ENCODE data around the gene DHH. TPM values are rescaled to one million over a fixed set of nuclear protein-coding genes. Genes with fewer than 3 reads are reported as not detected.

Gene DHH
- total RNA-seq, 2 experiments from 2014 or later = 0.06 to 0.17 TPM

DNA sequence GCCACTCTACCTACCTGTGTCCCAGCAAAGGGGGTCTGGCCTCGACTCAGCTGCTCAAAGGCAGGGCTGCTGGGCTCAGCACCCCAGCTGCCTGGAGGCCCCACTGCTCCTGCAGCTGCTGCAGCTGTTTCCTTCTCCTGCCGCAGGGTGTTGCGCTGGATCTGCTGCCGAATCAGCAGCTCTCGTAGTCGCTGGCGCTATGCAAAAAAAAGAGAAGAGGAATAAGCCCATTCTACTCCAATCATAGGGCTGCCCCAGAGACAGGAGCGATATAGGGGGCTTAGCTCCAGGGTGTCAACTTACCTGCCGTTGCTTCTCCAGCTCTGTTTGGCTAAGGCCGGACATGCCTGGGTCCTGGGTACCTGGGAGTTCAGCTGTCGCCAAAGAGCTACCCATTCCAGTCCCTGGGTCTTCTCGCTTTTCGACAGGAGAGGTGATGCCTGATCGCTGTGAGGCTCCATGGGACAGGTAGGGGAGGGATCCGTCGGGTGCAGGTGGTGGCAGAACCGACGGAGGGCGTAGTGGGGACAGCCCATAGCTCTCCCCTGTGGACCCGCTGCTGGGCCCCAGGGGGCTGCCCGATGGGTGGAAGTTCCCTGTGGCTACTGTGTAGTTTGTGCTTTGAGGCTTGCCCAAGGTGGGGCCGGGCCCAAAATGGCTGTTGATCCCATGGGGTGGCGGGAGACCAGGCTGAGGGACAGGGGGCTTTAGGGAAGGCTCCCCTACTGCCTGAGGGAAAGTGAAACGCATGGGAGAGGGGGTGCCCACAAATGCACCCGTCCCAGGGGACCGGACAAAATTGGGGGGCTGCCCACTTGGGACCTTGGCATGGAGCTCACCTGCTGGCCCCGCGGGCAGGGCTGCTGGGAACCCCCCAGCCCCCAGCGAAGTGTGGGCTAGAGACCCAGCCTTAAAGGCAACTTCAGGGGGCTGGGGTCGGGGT, 54.9 kb downstream of the DHH start:
- no peak overlapping the region for H3K4me3 ChIP-seq (ENCODE audit: low read depth, low read length, poor library complexity, severe bottlenecking)
- DNase-seq (ENCODE audit: low spot score) = no peak
- TF ChIP-seq, protein P1, sequence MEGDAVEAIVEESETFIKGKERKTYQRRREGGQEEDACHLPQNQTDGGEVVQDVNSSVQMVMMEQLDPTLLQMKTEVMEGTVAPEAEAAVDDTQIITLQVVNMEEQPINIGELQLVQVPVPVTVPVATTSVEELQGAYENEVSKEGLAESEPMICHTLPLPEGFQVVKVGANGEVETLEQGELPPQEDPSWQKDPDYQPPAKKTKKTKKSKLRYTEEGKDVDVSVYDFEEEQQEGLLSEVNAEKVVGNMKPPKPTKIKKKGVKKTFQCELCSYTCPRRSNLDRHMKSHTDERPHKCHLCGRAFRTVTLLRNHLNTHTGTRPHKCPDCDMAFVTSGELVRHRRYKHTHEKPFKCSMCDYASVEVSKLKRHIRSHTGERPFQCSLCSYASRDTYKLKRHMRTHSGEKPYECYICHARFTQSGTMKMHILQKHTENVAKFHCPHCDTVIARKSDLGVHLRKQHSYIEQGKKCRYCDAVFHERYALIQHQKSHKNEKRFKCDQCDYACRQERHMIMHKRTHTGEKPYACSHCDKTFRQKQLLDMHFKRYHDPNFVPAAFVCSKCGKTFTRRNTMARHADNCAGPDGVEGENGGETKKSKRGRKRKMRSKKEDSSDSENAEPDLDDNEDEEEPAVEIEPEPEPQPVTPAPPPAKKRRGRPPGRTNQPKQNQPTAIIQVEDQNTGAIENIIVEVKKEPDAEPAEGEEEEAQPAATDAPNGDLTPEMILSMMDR (conservative IDR thresholded peaks at IDR 0.05; ENCODE audit: low read length) = no peak
- TF ChIP-seq EZH2phosphoT487 (IDR thresholded peaks at IDR 0.05; ENCODE audit: borderline replicate concordance, low read depth, low read length) = no peak
- POLR2A ChIA-PET = interaction anchor here (0.6 kb wide), 1 partner anchor 19 kb away, joined by 7 read pairs; no protein-coding TSS in a partner anchor
- no peak overlapping the region for H3K27ac ChIP-seq (ENCODE audit: low read depth, low read length, poor library complexity, severe bottlenecking)
- peaks cover 97% of the 10 kb centered on the region for H3K36me3 ChIP-seq (ENCODE audit: insufficient read depth, low read length)
- no peak overlapping the region for H3K4me2 ChIP-seq (ENCODE audit: low read length)
- no peak overlapping the region for H2AFZ ChIP-seq (ENCODE audit: low read length)
- CTCF ChIA-PET (ENCODE audit: unreplicated experiment) = no interaction called here
- H3K79me2 ChIP-seq (ENCODE audit: insufficient read depth, low read depth, low read length) = no peaks in the 10 kb centered on the region
- no peaks in the 10 kb centered on the region for H3K9me2 ChIP-seq (ENCODE audit: insufficient read depth, low read length)
- intact Hi-C loops (cut with micrococcal nuclease; ENCODE audit: unreplicated experiment) = no loop called here
- H3K4me1 ChIP-seq (ENCODE audit: insufficient read depth, low read length, poor library complexity, severe bottlenecking) = no peaks in the 10 kb centered on the region
- H3K9me3 ChIP-seq (ENCODE audit: low read length) = no peaks in the 10 kb centered on the region
- BruUV-seq (replicated peaks) = no TSS peak
- H4K20me1 ChIP-seq (ENCODE audit: insufficient read depth, low read length) = no peaks in the 10 kb centered on the region

DNA sequence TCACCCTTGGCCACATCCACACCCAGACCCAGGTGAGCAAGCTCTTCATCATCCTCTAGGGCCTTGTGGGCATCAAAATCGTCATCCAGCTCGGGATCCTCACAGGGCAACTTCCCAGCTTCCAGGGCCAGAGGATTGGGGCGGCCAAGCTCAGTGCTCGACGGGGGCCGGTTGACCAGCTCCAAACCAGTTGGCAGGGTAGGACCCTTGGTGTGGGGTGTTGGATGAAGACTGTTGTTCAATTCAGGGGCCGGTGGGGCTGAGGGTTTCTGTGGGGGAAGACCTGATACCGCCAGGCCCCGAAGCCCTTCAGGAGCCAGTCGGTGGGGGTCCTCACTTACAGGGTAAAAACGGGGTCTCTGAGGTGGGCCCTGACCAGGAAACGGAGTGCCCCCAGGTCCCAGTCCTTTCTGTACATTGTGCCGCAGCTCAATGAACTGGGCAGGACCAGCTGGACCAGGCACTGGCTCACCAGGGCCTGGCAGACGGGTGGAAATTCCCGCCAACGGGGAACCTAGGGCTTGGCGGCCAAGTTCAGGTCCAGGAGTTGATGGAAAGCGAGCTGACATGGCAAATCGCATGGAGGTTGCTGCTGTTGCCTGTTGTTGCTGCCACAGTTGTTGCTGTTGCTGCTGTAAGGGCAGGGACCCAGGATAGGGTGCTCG, 56.2 kb downstream of the DHH start:
- H2AFZ ChIP-seq (ENCODE audit: low read length) = no peak overlapping the region
- DNase-seq (ENCODE audit: low spot score) = no peak
- no peak overlapping the region for H3K27ac ChIP-seq (ENCODE audit: low read depth, low read length, poor library complexity, severe bottlenecking)
- TF ChIP-seq, protein P1 (conservative IDR thresholded peaks at IDR 0.05; ENCODE audit: low read length) = no peak
- no peak for TF ChIP-seq EZH2phosphoT487 (IDR thresholded peaks at IDR 0.05; ENCODE audit: borderline replicate concordance, low read depth, low read length)
- no peaks in the 10 kb centered on the region for H3K9me3 ChIP-seq (ENCODE audit: low read length)
- H3K79me2 ChIP-seq (ENCODE audit: insufficient read depth, low read depth, low read length) = no peaks in the 10 kb centered on the region
- intact Hi-C loops (cut with micrococcal nuclease; ENCODE audit: unreplicated experiment) = no loop called here
- H3K36me3 ChIP-seq (ENCODE audit: insufficient read depth, low read length) = peaks cover 97% of the 10 kb centered on the region
- H3K9me2 ChIP-seq (ENCODE audit: insufficient read depth, low read length) = no peaks in the 10 kb centered on the region
- no peak overlapping the region for H3K4me2 ChIP-seq (ENCODE audit: low read length)
- H3K4me3 ChIP-seq (ENCODE audit: low read depth, low read length, poor library complexity, severe bottlenecking) = no peak overlapping the region
- H4K20me1 ChIP-seq (ENCODE audit: insufficient read depth, low read length) = no peaks in the 10 kb centered on the region
- no TSS peak for BruUV-seq (replicated peaks)
- POLR2A ChIA-PET = no interaction called here
- CTCF ChIA-PET (ENCODE audit: unreplicated experiment) = no interaction called here
- H3K4me1 ChIP-seq (ENCODE audit: insufficient read depth, low read length, poor library complexity, severe bottlenecking) = no peaks in the 10 kb centered on the region

DNA sequence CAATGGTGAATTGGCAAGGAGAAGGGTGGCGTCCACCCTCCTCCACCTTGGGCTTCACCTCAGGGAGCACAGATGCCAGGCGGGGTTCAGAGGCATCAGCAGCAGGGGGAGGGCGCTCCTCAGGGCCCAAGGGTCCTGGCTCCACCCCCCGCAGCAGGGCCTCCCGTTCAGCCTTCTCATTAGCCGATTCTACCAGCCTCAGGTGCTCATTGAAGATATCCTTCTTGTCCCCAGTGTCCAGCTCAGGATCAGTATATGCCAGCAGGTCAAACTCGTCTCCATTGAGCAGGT, 56.7 kb downstream of the DHH start:
- Histone ChIP-seq H3K79me2 (ENCODE audit: insufficient read depth, low read depth, low read length) (no peaks in the 10 kb centered on the region), H3K4me2 (ENCODE audit: low read length) (no peak overlapping the region), H3K9me2 (ENCODE audit: insufficient read depth, low read length) (no peaks in the 10 kb centered on the region), H4K20me1 (ENCODE audit: insufficient read depth, low read length) (no peaks in the 10 kb centered on the region), H3K4me1 (ENCODE audit: insufficient read depth, low read length, poor library complexity, severe bottlenecking) (no peaks in the 10 kb centered on the region), H3K9me3 (ENCODE audit: low read length) (no peaks in the 10 kb centered on the region), H3K27ac (ENCODE audit: low read depth, low read length, poor library complexity, severe bottlenecking) (no peak overlapping the region), H3K36me3 (ENCODE audit: insufficient read depth, low read length) (peaks cover 97% of the 10 kb centered on the region), H2AFZ (ENCODE audit: low read length) (no peak overlapping the region), H3K4me3 (ENCODE audit: low read depth, low read length, poor library complexity, severe bottlenecking) (no peak overlapping the region)
- intact Hi-C loops (cut with micrococcal nuclease; ENCODE audit: unreplicated experiment) = no loop called here
- ChIA-PET CTCF (ENCODE audit: unreplicated experiment) (no interaction called here), POLR2A (interaction anchor here (0.9 kb wide), 1 partner anchor 36 kb away, joined by 4 read pairs; no protein-coding TSS in a partner anchor)
- no peak for DNase-seq (ENCODE audit: low spot score)
- TF ChIP-seq, protein P1 (conservative IDR thresholded peaks at IDR 0.05; ENCODE audit: low read length) = no peak
- TF ChIP-seq EZH2phosphoT487 (IDR thresholded peaks at IDR 0.05; ENCODE audit: borderline replicate concordance, low read depth, low read length) = no peak
- TSS peak; percentile 40 for BruUV-seq (replicated peaks)
